ENCODE measurements around the gene ACAP1.
A peak's percentile ranks its signal among the peaks of the same experiment; 100 is the strongest.
"Not testable (repeated sequence)": the region's sequence is repeated elsewhere in the genome, so short reads cannot be mapped to it uniquely, and the experiment has no call there.

The ACAP1 gene

GRCh38 chr17:7334938-7335538 lies 1.3 kb upstream of the ACAP1 start:
- no peaks in the 10 kb centered on the region for H3K9me2 ChIP-seq (replicated peaks; ENCODE audit: control insufficient read depth, low read length)
- H3K4me3 ChIP-seq (ENCODE audit: low read length) = peak overlapping the region; percentile 88
- peak overlapping the region; percentile 84 for H3K27ac ChIP-seq (ENCODE audit: low read depth, low read length)
- peak overlapping the region; percentile 99 for H3K4me2 ChIP-seq (ENCODE audit: low read length)
- H4K20me1 ChIP-seq (ENCODE audit: control insufficient read depth, insufficient read depth, low read depth, low read length) = no peaks in the 10 kb centered on the region
- peaks cover 10% of the 10 kb centered on the region for H3F3A ChIP-seq (ENCODE audit: control insufficient read depth, insufficient read depth)
- H3K36me3 ChIP-seq (ENCODE audit: control insufficient read depth, low read length) = peaks cover 28% of the 10 kb centered on the region
- no peaks in the 10 kb centered on the region for H3K27me3 ChIP-seq (ENCODE audit: control insufficient read depth, low read length)
- peaks cover 74% of the 10 kb centered on the region for H3K4me1 ChIP-seq (ENCODE audit: control insufficient read depth, low read length)
- H3K79me2 ChIP-seq (ENCODE audit: control insufficient read depth, low read length) = peaks cover 38% of the 10 kb centered on the region
- no peak for TF ChIP-seq EZH2phosphoT487 (IDR thresholded peaks at IDR 0.05; ENCODE audit: borderline replicate concordance, low read length)
- no peaks in the 10 kb centered on the region for H3K9me3 ChIP-seq (ENCODE audit: control insufficient read depth, insufficient read depth, low read length)

GRCh38 chr17:7335765-7336164 lies 564 bp upstream of the ACAP1 start:
- Histone ChIP-seq H3K4me3 (ENCODE audit: low read length) (peak overlapping the region; percentile 88), H3K27ac (ENCODE audit: low read depth, low read length) (peak overlapping the region; percentile 84), H3K4me1 (ENCODE audit: control insufficient read depth, low read length) (peaks cover 67% of the 10 kb centered on the region), H3K79me2 (ENCODE audit: control insufficient read depth, low read length) (peaks cover 38% of the 10 kb centered on the region), H3K36me3 (ENCODE audit: control insufficient read depth, low read length) (peaks cover 33% of the 10 kb centered on the region), H3K4me2 (ENCODE audit: low read length) (peak overlapping the region; percentile 99)
- H3F3A ChIP-seq (ENCODE audit: control insufficient read depth, insufficient read depth); H3K9me3 ChIP-seq (ENCODE audit: control insufficient read depth, insufficient read depth, low read length); H3K27me3 ChIP-seq (ENCODE audit: control insufficient read depth, low read length); H3K9me2 ChIP-seq (replicated peaks; ENCODE audit: control insufficient read depth, low read length); H4K20me1 ChIP-seq (ENCODE audit: control insufficient read depth, insufficient read depth, low read depth, low read length): not testable (repeated sequence)

- not testable (repeated sequence) for H3K27me3 ChIP-seq (ENCODE audit: control insufficient read depth, low read length); H4K20me1 ChIP-seq (ENCODE audit: control insufficient read depth, insufficient read depth, low read depth, low read length); H3K9me3 ChIP-seq (ENCODE audit: control insufficient read depth, insufficient read depth, low read length); H3F3A ChIP-seq (ENCODE audit: control insufficient read depth, insufficient read depth); H3K9me2 ChIP-seq (replicated peaks; ENCODE audit: control insufficient read depth, low read length)
- H3K36me3 ChIP-seq (ENCODE audit: control insufficient read depth, low read length) = peaks cover 42% of the 10 kb centered on the region
- H3K79me2 ChIP-seq (ENCODE audit: control insufficient read depth, low read length) = peaks cover 38% of the 10 kb centered on the region
- H3K4me1 ChIP-seq (ENCODE audit: control insufficient read depth, low read length) = peaks cover 49% of the 10 kb centered on the region
- peak overlapping the region; percentile 99 for H3K4me2 ChIP-seq (ENCODE audit: low read length)
- peak overlapping the region; percentile 84 for H3K27ac ChIP-seq (ENCODE audit: low read depth, low read length)
- H3K4me3 ChIP-seq (ENCODE audit: low read length) = peak overlapping the region; percentile 88
Measured at GRCh38 chr17:7337600-7337999, 1.3 kb downstream of the ACAP1 start.

DNA sequence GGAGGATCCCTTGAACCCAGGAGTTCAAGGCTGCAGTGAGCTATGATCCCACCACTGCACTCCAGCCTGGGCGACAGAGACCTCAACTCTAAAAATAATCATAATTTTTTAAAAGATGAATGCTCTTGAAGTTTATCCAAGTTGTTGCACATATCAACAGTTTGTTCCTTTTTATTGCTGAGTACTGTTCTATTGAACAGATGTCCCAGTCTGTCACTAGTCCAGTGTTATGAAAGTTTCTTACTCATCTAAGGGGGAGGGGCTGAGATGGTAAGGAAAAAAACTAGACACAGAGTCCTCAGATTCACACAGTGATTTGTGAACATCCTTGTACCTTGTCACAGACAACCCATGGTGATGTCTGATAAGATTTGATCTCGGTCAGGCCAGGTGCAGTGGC lies 3.9 kb downstream of the ACAP1 start:
- Histone ChIP-seq H3K4me2 (ENCODE audit: low read length) (no peak overlapping the region), H3K27ac (ENCODE audit: low read depth, low read length) (no peak overlapping the region), H3K9me3 (ENCODE audit: control insufficient read depth, insufficient read depth, low read length) (no peaks in the 10 kb centered on the region), H3K9me2 (replicated peaks; ENCODE audit: control insufficient read depth, low read length) (no peaks in the 10 kb centered on the region), H4K20me1 (ENCODE audit: control insufficient read depth, insufficient read depth, low read depth, low read length) (no peaks in the 10 kb centered on the region), H3K36me3 (ENCODE audit: control insufficient read depth, low read length) (peaks cover 53% of the 10 kb centered on the region), H3K4me3 (ENCODE audit: low read length) (no peak overlapping the region), H3K4me1 (ENCODE audit: control insufficient read depth, low read length) (peaks cover 33% of the 10 kb centered on the region), H3K27me3 (ENCODE audit: control insufficient read depth, low read length) (no peaks in the 10 kb centered on the region), H3F3A (ENCODE audit: control insufficient read depth, insufficient read depth) (peaks cover 7% of the 10 kb centered on the region), H3K79me2 (ENCODE audit: control insufficient read depth, low read length) (peaks cover 37% of the 10 kb centered on the region)
- no peak for TF ChIP-seq CTCF (IDR thresholded peaks at IDR 0.05; ENCODE audit: low read depth, low read length, poor library complexity, severe bottlenecking)

DNA sequence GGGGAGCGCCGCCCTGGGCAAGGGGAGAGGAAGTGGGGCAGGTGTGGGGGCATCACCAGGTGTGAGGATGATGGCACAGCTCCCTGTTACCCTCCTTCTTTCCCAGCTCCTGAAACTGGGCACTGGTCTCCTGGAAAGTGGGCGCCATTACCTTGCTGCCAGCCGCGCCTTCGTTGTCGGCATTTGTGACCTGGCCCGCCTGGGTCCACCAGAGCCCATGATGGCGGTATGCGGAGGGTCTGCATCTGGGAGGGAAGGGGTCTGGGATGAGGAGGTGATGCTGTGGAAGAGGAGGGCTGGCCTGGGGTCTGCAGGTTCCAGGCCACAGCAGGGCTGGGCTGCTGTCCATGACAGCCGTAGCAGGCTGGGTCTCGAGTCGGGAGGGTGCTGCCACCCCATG lies 5.5 kb downstream of the ACAP1 start:
- H3K27ac ChIP-seq (ENCODE audit: low read depth, low read length) = no peak overlapping the region
- no peaks in the 10 kb centered on the region; the same call in 1 of the 2 replicates for H4K20me1 ChIP-seq (ENCODE audit: control insufficient read depth, insufficient read depth, low read depth, low read length)
- H3K4me2 ChIP-seq (ENCODE audit: low read length) = no peak overlapping the region
- peaks cover 22% of the 10 kb centered on the region for H3K79me2 ChIP-seq (ENCODE audit: control insufficient read depth, low read length)
- H3K9me3 ChIP-seq (ENCODE audit: control insufficient read depth, insufficient read depth, low read length) = no peaks in the 10 kb centered on the region
- peaks cover 19% of the 10 kb centered on the region for H3K4me1 ChIP-seq (ENCODE audit: control insufficient read depth, low read length)
- H3K36me3 ChIP-seq (ENCODE audit: control insufficient read depth, low read length) = peaks cover 60% of the 10 kb centered on the region
- no peak overlapping the region for H3K4me3 ChIP-seq (ENCODE audit: low read length)
- TF ChIP-seq CTCF (IDR thresholded peaks at IDR 0.05; ENCODE audit: low read depth, low read length, poor library complexity, severe bottlenecking) = no peak
- no peak for TF ChIP-seq EZH2phosphoT487 (IDR thresholded peaks at IDR 0.05; ENCODE audit: borderline replicate concordance, low read length)
- no peaks in the 10 kb centered on the region for H3K9me2 ChIP-seq (replicated peaks; ENCODE audit: control insufficient read depth, low read length)
- no peaks in the 10 kb centered on the region for H3K27me3 ChIP-seq (ENCODE audit: control insufficient read depth, low read length)
- H3F3A ChIP-seq (ENCODE audit: control insufficient read depth, insufficient read depth) = peaks cover 7% of the 10 kb centered on the region

Measured in DOHH2 (cell line).